Fibroblast of peridontal ligament (primary cell): ENCODE measurements around the gene NDE1.
"Not testable (repeated sequence)": the region's sequence is repeated elsewhere in the genome, so short reads cannot be mapped to it uniquely, and the experiment has no call there.

Source experiments
- DNase-seq: peaks from one replicate; pipeline ENCODE4 v3.0.0-alpha.2; 2010; ENCODE audit errors: extremely low read depth

NDE1 gene

GRCh38 chr16:15699819-15700218, 49.8 kb downstream of the NDE1 start:
- no peak for DNase-seq

GRCh38 chr16:15701367-15701766, 51.3 kb downstream of the NDE1 start:
- DNase-seq = no peak

GRCh38 chr16:15701975-15702970, 52.2 kb downstream of the NDE1 start:
- DNase-seq = no peak

GRCh38 chr16:15703029-15703736, 53.1 kb downstream of the NDE1 start:
- DNase-seq = no peak

GRCh38 chr16:15704545-15704987, 54.5 kb downstream of the NDE1 start:
- peak; percentile 82 for DNase-seq

GRCh38 chr16:15705064-15705565, 55.1 kb downstream of the NDE1 start:
- no peak for DNase-seq

- no peak for DNase-seq
Measured at GRCh38 chr16:15707332-15707731, 57.3 kb downstream of the NDE1 start.

- no peak for DNase-seq
Measured at GRCh38 chr16:15708096-15708495, 58.1 kb downstream of the NDE1 start.

GRCh38 chr16:15708997-15709396, 59.0 kb downstream of the NDE1 start:
- no peak for DNase-seq

- no peak for DNase-seq
Measured at GRCh38 chr16:15714393-15715172, 64.5 kb downstream of the NDE1 start.

- DNase-seq = no peak
Measured at GRCh38 chr16:15715221-15715620, 65.2 kb downstream of the NDE1 start.

GRCh38 chr16:15716694-15717447, 66.8 kb downstream of the NDE1 start:
- no peak for DNase-seq

GRCh38 chr16:15721018-15721417, 71.0 kb downstream of the NDE1 start:
- no peak for DNase-seq

- DNase-seq = no peak
Measured at GRCh38 chr16:15723808-15724207, 73.8 kb downstream of the NDE1 start.

- no peak for DNase-seq
Measured at GRCh38 chr16:15725641-15726240, 75.7 kb downstream of the NDE1 start.

GRCh38 chr16:15726715-15727114, 76.7 kb downstream of the NDE1 start:
- no peak for DNase-seq

GRCh38 chr16:15727697-15728096, 77.7 kb downstream of the NDE1 start:
- not testable (repeated sequence) for DNase-seq

GRCh38 chr16:15729152-15729551, 79.1 kb downstream of the NDE1 start:
- no peak for DNase-seq

GRCh38 chr16:15732416-15732815, 82.4 kb downstream of the NDE1 start:
- DNase-seq = peak; percentile 17

GRCh38 chr16:15735610-15736009, 85.6 kb downstream of the NDE1 start:
- DNase-seq = no peak

GRCh38 chr16:15736529-15736928, 86.5 kb downstream of the NDE1 start:
- no peak for DNase-seq
